ENCODE measurements around the gene CAPN5. TPM values are rescaled to one million over a fixed set of nuclear protein-coding genes. Genes with fewer than 3 reads are reported as not detected.

Gene CAPN5
- total RNA-seq, 1 experiment from 2014 or later, result 13.1 TPM

GRCh38 chr11:77148963-77149715 is 82.4 kb downstream of the CAPN5 start:
- no peak for DNase-seq (ENCODE audit: low read depth)

DNA sequence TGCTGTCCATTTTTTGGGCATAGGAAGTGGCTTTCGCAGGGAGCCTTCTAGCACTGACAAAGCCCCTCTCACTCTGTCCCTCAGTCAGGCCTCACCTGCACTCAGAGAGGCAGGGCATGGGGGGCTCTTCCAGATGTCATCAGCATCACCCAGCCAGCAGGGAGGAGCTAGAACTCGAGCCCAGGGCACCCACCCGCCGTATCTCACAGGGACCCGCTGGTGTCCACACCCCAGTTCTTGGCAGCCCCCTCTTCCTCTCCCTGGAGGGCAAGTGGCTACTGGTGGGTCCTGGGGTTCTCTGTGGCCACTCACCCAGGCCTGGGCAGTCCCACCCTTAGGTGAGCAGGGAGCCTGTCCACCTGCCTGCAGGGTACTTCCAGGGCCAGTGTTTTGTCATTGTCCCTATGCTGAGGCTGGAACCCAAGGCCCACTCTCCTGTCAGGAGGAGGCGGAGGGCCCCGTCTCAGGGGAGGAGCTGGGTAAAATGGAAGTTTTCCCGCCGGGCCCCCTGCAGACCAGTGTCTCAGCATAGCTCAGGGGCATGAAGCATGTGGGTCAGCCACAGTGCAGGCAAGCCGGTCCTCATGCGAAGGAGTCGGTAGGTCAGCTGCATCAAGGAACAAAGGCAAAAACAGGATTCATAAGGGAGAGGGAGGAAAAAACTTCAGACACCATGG is 83.1 kb downstream of the CAPN5 start:
- no peak for DNase-seq (ENCODE audit: low read depth)

DNA sequence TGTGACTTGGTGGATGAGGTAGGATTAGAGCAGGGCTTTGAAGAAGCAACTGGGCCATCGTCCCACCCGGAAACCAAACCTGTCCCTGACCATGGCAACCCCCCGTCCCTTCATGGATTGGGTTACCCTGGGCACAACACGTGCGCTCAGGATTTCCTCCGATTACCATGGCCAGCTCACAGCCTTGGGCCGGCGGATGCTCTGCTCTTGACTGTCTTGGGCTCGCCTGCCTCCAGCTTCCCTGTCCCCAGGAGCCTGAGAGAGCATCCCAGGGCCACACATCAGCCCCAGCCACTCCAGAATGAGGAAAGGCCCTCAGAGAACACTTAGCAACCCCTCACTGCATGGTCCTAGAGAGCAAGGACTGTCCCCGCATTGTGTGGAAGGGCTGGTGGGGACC is 84.1 kb downstream of the CAPN5 start:
- no peak for DNase-seq (ENCODE audit: low read depth)

DNA sequence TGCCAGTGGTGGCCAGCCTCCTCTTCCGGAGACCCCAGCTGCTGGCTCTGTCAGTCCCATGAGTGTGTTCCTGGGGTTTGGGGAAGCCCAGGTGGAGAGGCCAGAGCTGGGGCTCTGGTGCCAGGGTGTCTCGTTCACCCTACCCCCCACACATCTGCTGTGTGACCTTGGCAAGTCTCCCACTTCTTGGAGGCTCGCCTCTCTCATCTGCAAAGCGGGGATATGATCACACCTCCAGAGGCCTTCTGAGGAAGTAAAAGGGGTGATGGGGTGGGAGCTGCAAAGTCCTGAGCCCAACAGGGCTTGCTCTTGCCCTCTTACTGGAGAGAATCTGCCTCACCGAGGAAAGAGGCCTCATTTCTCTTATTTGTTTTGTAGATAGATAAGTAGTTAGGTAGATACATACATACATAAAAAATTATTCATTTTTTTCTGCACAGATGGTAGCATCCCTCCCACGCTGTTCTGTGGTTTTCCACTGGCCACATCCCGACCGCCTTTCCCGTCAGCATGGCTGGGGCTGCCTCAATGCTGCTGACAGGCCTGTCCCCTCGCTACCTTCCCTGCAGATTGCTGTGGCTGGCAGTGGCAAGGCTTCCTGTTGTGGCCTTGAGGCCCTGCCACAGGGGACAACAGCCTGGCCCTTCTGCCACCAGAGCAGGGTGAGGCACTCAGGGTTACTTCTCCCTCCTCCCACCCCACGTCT is 85.2 kb downstream of the CAPN5 start:
- DNase-seq (ENCODE audit: low read depth), result no peak

GRCh38 chr11:77152846-77153245 is 86.1 kb downstream of the CAPN5 start:
- DNase-seq (ENCODE audit: low read depth), result no peak

DNA sequence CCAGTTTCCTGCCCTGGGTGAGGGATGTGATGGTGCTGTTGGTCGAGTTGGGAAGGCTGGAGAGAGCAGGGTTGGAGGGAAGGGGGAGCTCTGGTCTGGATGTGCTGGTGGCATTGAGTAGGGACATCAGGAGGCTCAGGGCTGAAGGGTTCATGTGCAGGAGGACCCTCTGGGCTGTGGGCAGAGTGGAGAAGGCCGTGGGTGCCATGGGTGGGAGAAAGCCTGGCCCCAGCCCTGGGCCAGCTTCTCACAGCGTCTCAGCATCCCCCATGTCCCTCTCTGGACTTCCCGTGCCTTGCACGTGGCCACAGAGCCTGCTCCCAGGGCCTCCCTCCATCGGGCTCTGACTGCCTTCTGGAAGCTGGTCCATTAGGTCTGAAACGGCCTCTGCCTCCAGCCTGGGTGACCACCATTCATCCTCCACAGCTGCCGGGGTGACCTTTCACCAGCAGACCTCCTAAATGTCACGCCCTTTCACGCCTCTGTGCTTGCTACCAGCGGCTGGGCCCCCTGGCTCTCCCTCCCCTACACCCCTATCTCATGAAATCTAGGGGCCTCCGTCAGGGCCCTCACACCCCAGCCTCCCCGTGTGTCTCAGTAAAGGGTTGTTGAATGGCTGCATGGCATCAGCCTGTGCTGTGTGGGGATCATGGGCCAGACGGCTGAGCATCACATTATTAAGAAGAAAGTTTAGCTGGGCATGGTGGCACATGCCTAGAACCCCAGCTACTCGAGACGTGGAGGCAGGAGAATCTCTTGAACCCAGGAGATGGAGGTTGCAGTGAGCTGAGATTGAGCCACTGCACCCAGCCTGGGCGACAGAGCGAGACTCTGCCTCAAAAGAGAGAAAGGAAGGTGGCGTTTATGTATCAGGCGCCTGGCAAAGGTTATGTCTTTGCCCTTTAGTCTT is 86.8 kb downstream of the CAPN5 start:
- DNase-seq (ENCODE audit: low read depth), result no peak

- DNase-seq (ENCODE audit: low read depth), result no peak
Observed at GRCh38 chr11:77154381-77155081, 87.8 kb downstream of the CAPN5 start.

DNA sequence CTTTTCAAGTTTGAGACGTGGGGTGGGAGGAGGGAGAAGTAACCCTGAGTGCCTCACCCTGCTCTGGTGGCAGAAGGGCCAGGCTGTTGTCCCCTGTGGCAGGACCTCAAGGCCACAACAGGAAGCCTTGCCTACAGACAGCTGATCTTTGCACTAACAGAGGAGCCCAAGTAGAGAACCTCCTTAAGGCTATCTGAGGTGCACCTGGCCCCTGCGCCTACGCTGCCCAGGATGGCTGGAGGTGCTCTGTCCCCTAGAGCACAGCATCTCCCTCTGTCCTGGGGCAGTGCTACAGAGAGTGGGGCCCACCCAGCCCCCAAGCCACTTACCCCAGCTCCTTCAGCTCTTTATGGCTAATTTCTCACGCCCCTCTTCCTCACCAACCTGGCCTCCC is 88.3 kb downstream of the CAPN5 start:
- DNase-seq (ENCODE audit: low read depth), result no peak

GRCh38 chr11:77155556-77156130 is 88.9 kb downstream of the CAPN5 start:
- DNase-seq (ENCODE audit: low read depth), result no peak

DNA sequence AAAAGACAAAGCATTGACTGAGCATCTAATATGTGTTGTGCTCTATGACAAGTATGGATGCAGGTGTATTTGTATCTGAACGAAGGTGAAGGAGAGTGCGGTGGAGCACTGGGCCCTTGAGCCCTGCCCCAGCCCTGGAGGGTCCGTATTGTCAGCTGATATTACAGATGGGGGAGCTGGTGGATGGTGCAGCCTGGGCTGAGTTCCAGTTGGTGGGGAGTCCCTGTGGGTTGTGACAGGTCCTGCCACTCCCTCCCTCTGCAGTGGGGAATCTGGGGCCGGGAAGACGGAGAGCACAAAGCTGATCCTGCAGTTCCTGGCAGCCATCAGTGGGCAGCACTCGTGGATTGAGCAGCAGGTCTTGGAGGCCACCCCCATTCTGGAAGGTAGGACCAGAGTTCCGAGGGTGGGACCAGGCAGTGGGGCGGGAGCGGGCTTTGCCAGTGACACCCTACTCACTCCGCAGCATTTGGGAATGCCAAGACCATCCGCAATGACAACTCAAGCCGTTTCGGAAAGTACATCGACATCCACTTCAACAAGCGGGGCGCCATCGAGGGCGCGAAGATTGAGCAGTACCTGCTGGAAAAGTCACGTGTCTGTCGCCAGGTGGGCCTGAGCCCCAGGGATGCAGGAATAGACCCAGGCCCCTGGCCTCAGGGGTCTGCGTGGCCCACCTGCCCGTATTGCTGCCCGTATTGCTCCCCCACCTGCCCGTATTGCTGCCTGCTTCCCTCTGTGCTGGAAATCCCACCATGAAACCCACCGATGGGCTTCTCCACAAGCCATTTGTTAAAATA is 89.8 kb downstream of the CAPN5 start:
- no peak for DNase-seq (ENCODE audit: low read depth)

GRCh38 chr11:77158041-77158695 is 91.4 kb downstream of the CAPN5 start:
- DNase-seq (ENCODE audit: low read depth), result no peak

DNA sequence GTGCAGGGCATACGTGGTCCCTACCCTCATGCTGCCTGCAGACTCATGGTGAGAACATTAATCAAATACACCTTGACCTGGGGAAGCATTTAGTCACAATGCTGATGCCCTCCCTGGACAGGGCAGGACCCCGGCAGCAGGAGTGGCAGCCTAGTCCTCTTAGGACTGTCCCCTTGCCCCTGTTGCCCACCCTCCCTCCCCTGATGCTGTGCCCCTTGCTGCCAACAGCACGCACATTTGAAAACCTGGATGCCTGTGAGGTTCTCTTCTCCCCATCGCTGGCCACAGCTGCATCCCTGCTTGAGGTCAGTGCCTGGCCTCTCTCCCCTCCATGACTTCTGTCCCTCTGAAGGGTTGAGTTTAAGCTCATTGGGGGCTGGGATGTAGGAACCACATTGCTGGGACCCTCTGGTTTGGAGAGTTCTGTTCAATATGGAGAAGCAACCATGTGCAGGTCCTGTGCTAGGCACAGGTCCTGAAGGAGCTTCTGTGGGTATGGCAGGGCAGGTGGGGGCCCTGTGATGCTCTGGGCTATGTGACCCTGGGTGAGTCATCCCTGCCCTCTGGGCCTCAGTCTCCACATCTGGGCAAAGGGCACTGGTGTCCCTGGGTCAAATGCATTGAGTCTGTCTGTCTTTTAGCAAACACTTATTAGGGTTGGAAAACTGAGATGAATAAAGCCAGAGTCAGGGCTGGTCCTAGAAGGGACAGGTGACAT is 92.6 kb downstream of the CAPN5 start:
- DNase-seq (ENCODE audit: low read depth), result no peak

DNA sequence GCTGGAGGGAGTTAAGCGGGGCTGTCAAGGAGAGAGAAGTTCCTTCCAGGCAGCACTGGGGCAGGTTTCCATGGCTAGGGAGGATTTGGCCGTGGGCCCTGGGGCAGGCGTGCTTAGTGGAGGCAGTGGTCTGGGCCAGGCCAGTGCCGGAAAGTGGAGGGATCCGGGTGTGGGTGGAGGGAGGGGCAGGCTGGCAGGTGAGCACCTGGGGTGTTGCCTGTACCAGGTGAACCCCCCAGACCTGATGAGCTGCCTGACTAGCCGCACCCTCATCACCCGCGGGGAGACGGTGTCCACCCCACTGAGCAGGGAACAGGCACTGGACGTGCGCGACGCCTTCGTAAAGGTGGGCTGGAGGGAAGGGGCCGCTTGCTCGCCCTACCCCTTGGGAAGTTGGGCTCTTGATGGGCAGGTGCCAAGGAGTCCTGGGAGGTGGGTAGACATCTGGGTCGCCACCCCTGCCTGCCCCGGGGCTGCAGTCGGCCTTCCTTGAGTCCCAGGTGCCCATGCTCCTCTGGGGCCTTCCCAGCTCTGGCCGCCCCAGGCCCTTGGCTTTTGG is 93.2 kb downstream of the CAPN5 start:
- no peak for DNase-seq (ENCODE audit: low read depth)

DNA sequence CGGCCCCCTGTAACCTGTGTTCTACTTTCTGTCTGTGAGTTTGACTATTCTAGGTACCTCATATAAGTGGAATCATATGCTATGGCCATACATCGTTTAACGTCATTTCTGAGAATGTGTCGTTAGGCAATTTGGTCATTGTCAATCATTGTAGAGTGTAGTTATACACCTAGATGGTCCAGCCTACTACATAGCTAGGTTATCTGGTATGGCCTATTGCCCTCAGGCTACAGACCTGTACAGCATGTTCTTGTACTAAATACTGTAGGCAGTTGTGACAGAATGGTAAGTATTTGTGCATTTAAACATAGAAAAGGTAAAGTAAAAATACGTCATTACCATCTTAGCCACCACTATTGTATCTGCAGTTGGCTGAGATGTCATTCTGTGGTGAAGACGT is 96.5 kb downstream of the CAPN5 start:
- no peak for DNase-seq (ENCODE audit: low read depth)

- no peak for DNase-seq (ENCODE audit: low read depth)
Observed at GRCh38 chr11:77165066-77165465, 98.3 kb downstream of the CAPN5 start.

GRCh38 chr11:77166021-77166420 is 99.2 kb downstream of the CAPN5 start:
- no peak for DNase-seq (ENCODE audit: low read depth)

- no peak for DNase-seq (ENCODE audit: low read depth)
Observed at GRCh38 chr11:77167111-77167626, 100.4 kb downstream of the CAPN5 start.

DNA sequence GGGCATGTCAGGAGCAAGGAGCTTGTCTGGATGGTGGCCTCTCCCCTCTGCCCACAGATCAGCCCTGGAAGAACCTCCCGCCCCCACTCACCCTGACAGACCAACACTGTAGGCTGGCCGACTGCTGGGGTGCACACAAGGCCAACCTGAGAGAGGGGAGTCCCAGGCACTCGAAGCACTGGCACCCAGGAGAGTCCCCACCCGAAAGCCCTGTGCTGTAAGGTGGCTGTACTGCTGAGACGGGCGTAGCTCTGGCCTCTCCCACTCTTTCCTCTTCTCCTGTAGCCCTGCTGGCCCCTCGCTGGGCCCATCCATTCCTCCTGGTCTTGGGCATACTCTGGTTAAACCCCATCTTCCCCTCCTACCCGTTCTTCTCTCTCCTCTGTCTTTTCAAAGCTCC is 101.0 kb downstream of the CAPN5 start:
- DNase-seq (ENCODE audit: low read depth), result no peak
